ENCODE results near the gene PLIN4. TPM values are rescaled to one million over a fixed set of nuclear protein-coding genes. Genes with fewer than 3 reads are reported as not detected.

PLIN4 gene
- total RNA-seq, 2 donors from 2014 or later: 8.2 to 13.9 TPM

DNA sequence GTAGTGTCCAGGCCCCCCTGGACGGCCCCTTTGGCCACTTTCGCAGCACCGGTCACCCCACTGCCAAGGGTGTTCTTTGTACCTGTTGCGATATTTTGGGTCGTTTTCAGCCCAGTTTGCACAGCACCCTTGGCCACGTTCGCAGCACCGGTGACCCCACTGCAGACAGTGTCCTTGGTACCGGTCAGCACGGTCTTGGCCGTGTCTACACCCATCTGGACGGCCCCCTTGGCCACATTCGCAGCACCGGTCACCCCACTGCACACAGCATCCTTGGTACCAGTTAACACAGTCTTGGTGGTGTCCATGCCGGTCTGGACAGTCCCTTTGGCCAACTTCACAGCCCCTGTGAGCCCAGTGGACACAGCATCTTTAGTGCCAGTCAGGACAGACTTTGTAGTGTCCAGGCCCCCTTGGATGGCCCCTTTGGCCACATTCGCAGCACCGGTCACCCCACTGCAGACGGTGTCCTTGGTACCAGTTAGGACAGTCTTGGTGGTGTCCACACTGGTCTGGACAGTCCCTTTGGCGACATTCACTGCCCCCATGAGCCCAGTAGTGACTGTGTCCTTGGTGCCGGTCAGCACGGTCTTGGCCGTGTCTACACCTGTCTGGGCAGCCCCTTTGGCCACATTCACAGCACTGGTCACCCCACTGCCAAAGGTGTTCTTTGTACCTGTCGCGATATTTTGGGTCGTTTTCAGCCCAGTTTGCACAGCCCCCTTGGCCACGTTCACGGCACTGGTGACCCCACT is 6.8 kb downstream of the PLIN4 start:
- H3K27ac ChIP-seq: no peak overlapping the region
- no peaks in the 10 kb centered on the region for H3K9me3 ChIP-seq
- TF ChIP-seq POLR2A (IDR thresholded peaks at IDR 0.05): no peak
- no peak for TF ChIP-seq POLR2AphosphoS5 (IDR thresholded peaks at IDR 0.05)
- TF ChIP-seq, protein P1, sequence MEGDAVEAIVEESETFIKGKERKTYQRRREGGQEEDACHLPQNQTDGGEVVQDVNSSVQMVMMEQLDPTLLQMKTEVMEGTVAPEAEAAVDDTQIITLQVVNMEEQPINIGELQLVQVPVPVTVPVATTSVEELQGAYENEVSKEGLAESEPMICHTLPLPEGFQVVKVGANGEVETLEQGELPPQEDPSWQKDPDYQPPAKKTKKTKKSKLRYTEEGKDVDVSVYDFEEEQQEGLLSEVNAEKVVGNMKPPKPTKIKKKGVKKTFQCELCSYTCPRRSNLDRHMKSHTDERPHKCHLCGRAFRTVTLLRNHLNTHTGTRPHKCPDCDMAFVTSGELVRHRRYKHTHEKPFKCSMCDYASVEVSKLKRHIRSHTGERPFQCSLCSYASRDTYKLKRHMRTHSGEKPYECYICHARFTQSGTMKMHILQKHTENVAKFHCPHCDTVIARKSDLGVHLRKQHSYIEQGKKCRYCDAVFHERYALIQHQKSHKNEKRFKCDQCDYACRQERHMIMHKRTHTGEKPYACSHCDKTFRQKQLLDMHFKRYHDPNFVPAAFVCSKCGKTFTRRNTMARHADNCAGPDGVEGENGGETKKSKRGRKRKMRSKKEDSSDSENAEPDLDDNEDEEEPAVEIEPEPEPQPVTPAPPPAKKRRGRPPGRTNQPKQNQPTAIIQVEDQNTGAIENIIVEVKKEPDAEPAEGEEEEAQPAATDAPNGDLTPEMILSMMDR (IDR thresholded peaks at IDR 0.05): no peak
- no peaks in the 10 kb centered on the region for H3K4me1 ChIP-seq (replicated peaks)
- intact Hi-C loops (cut with DNase I): no loop called here
- WGBS: 83% methylated on average over 27 of the region's 27 CpGs
- no peak overlapping the region for H3K4me3 ChIP-seq
- H3K36me3 ChIP-seq: no peaks in the 10 kb centered on the region
- DNase-seq (ENCODE audit: low spot score): no peak
- H3K27me3 ChIP-seq (replicated peaks; ENCODE audit: insufficient read depth): no peaks in the 10 kb centered on the region

DNA sequence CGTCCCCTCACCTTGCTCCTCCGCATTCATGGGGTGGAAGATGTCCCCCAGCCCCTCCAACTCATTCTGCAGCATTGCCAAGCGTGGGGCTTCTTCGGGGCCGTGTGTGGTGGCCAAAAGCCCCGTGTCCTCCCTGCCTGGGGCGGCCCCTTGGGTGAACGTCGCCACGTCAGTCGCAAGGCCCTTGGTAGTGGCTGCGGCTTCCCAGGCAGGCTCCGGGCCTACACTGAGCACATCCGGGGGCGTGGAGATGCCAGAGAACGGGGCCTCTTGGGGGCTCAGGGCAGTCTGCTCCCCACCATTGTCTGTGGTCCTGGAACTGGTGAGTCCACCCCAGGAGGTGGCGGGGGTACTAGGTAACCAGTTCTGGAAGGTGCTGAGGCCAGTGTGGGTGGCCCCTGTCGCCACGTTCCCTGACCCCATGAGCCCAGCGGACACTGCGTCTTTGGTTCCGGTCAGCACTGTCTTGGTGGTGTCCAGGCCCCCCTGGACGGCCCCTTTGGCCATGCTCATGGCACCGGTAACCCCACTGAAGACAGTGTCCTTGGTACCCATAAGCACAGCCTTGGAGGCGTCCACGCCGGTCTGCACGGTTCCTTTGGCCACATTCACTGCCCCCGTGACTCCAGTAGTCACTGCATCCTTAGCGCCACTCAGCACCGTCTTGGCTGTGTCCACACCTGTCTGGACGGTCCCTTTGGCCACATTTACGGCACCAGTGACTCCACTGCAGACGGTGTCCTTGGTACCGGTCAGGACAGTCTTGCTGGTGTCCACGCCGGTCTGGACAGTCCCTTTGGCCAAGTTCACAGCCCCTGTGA is 7.6 kb downstream of the PLIN4 start:
- no peak for DNase-seq (ENCODE audit: low spot score)
- Histone ChIP-seq H3K36me3 (no peaks in the 10 kb centered on the region), H3K9me3 (no peaks in the 10 kb centered on the region), H3K27ac (no peak overlapping the region), H3K27me3 (replicated peaks; ENCODE audit: insufficient read depth) (no peaks in the 10 kb centered on the region), H3K4me3 (no peak overlapping the region), H3K4me1 (replicated peaks) (no peaks in the 10 kb centered on the region)
- WGBS: 84% methylated on average over 29 of the region's 37 CpGs
- intact Hi-C loops (cut with DNase I): no loop called here
- TF ChIP-seq POLR2A (IDR thresholded peaks at IDR 0.05) (no peak), POLR2AphosphoS5 (IDR thresholded peaks at IDR 0.05) (no peak)
- TF ChIP-seq, protein P1 (IDR thresholded peaks at IDR 0.05): no peak

DNA sequence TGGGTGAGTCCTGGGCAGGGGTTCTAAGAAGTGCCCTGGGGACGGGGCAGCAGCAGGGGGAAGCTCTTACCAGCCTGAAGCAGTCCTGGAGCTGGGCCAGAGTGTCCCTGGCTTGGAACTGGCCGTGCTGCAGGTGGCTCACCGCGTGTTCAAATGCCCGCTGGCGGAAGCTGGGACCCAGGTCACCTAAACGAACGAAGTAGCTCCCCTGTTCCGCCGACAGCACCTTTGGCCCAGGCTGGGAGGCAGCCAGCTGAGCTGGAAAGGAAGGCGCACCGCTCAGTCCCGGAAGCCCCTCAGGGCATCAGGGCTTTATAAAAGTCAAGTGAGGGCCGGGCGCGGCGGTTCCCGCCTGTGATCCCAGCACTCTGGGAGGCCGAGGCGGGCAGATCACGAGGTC is 9.6 kb downstream of the PLIN4 start:
- intact Hi-C loops (cut with DNase I): no loop called here
- Histone ChIP-seq H3K36me3 (no peaks in the 10 kb centered on the region), H3K27me3 (replicated peaks; ENCODE audit: insufficient read depth) (no peaks in the 10 kb centered on the region), H3K9me3 (no peaks in the 10 kb centered on the region), H3K27ac (no peak overlapping the region), H3K4me1 (replicated peaks) (no peaks in the 10 kb centered on the region), H3K4me3 (no peak overlapping the region)
- no peak for TF ChIP-seq POLR2AphosphoS5 (IDR thresholded peaks at IDR 0.05)
- no peak for TF ChIP-seq POLR2A (IDR thresholded peaks at IDR 0.05)
- TF ChIP-seq, protein P1 (IDR thresholded peaks at IDR 0.05): no peak
- 84% methylated on average over 21 of the region's 21 CpGs for WGBS
- DNase-seq (ENCODE audit: low spot score): no peak

DNA sequence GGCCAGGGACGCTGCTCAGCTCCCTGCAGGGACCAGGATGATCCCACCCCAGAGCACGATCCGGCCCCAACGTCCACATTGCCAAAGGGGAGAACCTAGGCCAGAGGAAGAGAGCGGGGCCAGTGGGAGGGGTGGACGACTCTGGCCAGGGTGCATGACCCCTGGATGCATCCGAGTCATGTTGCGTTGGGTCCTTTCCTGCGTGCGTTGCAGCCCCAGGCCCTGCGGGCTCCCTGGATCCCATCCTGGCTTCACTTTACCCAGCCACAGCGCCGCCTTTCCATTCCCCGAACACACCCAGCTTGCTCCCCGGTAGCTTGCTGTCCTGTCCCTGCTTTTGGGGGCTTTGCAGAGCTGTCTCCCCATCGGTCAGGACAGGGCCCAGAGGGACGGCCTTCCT is 10.5 kb downstream of the PLIN4 start:
- TF ChIP-seq, protein P1 (IDR thresholded peaks at IDR 0.05): no peak
- TF ChIP-seq POLR2A (IDR thresholded peaks at IDR 0.05): no peak
- TF ChIP-seq POLR2AphosphoS5 (IDR thresholded peaks at IDR 0.05): no peak
- H3K27ac ChIP-seq: no peak overlapping the region
- H3K4me1 ChIP-seq (replicated peaks): no peaks in the 10 kb centered on the region
- WGBS: 83% methylated on average over 17 of the region's 17 CpGs
- no peak for DNase-seq (ENCODE audit: low spot score)
- no peak overlapping the region for H3K4me3 ChIP-seq
- intact Hi-C loops (cut with DNase I): no loop called here
- H3K27me3 ChIP-seq (replicated peaks; ENCODE audit: insufficient read depth): no peaks in the 10 kb centered on the region
- no peaks in the 10 kb centered on the region for H3K36me3 ChIP-seq
- no peaks in the 10 kb centered on the region for H3K9me3 ChIP-seq

Data from prostate gland (tissue), 2 donors.